ENCODE data around the gene CCL20.

CCL20 gene

DNA sequence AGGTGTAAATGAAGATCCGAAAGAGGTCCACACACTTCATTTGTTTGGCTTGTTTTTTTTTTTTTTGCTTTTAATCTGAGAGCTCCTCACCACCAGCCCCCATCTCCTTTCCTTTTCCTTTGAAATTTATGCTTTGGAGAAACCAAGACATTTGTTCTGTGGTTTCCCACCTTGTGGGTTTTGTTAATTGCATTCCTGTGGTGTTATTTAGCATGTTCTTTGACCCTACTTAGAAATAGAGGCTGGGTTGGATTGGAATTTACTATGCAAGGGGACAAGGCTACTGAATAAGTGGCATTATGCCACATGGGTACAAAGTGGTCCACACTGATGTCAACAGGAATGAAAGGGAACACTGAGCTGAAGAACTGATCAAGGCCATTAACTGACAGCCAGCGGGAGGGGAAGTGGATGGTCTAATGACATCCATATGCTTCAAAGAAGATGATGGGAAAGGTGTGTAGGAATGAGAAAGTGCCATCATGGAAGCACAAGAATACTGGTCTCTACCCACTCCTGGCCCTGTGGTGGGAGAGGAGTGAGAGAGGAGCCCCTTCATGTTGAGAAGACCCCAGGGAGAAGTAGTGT, 8.9 kb downstream of the CCL20 start:
- H3K9me3 ChIP-seq (ENCODE audit: severe bottlenecking), result no peaks in the 10 kb centered on the region
- peaks cover 17% of the 10 kb centered on the region for H3K27me3 ChIP-seq (ENCODE audit: insufficient read depth, low read depth, severe bottlenecking)
- no peak overlapping the region for H3K27ac ChIP-seq
- no peak for DNase-seq
- TF ChIP-seq, protein P1, sequence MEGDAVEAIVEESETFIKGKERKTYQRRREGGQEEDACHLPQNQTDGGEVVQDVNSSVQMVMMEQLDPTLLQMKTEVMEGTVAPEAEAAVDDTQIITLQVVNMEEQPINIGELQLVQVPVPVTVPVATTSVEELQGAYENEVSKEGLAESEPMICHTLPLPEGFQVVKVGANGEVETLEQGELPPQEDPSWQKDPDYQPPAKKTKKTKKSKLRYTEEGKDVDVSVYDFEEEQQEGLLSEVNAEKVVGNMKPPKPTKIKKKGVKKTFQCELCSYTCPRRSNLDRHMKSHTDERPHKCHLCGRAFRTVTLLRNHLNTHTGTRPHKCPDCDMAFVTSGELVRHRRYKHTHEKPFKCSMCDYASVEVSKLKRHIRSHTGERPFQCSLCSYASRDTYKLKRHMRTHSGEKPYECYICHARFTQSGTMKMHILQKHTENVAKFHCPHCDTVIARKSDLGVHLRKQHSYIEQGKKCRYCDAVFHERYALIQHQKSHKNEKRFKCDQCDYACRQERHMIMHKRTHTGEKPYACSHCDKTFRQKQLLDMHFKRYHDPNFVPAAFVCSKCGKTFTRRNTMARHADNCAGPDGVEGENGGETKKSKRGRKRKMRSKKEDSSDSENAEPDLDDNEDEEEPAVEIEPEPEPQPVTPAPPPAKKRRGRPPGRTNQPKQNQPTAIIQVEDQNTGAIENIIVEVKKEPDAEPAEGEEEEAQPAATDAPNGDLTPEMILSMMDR (IDR thresholded peaks at IDR 0.05; ENCODE audit: low read depth, low read length), result no peak
- no peaks in the 10 kb centered on the region for H3K36me3 ChIP-seq
- H3K4me3 ChIP-seq (ENCODE audit: low read depth, low read length), result no peak overlapping the region

DNA sequence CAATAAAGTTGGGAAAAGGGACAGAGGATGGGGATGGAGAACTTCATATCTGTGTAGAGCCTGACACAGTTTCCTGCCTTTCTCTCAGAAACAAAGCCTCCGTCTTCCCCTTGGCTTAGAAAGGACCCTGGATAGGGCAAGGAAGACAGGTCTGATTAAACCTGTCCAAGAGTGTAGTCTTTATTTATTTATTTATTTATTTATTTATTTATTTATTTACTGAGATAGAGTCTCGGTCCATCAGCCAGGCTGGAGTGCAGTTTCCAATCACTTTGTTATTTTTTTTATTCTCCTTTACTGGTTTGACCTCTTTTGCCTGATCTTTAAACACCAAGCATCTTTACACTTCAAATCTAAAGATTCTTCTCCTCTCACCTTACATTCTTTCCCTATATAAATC, 10.3 kb downstream of the CCL20 start:
- TF ChIP-seq, protein P1 (IDR thresholded peaks at IDR 0.05; ENCODE audit: low read depth, low read length), result no peak
- H3K27me3 ChIP-seq (ENCODE audit: insufficient read depth, low read depth, severe bottlenecking), result peaks cover 15% of the 10 kb centered on the region

DNA sequence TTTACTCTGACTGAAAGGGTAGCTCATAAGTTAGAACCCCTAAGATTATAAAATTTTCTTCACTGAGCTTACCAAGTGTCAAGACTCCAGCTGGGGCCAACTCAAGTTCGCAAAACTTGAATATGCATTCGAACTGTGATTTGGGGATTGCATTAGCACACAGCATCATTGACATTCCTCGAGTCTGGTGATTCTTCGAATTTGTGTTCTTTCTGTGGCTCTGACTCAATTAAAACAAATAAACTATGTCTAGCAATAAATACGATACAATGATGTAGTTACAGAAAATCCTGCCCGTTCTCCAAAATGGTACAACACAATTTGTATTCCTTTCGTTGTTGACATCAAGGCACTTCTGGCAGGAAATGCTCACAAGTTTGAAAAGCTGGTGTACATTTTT, 11.1 kb downstream of the CCL20 start:
- Histone ChIP-seq H3K36me3 (no peaks in the 10 kb centered on the region), H3K27me3 (ENCODE audit: insufficient read depth, low read depth, severe bottlenecking) (peaks cover 15% of the 10 kb centered on the region), H3K4me3 (ENCODE audit: low read depth, low read length) (no peak overlapping the region), H3K9me3 (ENCODE audit: severe bottlenecking) (no peaks in the 10 kb centered on the region), H3K27ac (no peak overlapping the region)
- no peak for DNase-seq
- TF ChIP-seq, protein P1 (IDR thresholded peaks at IDR 0.05; ENCODE audit: low read depth, low read length), result no peak

More for the DNA sequence above, 10.3 kb downstream of the CCL20 start:
- DNase-seq, result no peak
- H3K27ac ChIP-seq, result no peak overlapping the region
- H3K9me3 ChIP-seq (ENCODE audit: severe bottlenecking), result no peaks in the 10 kb centered on the region
- no peak overlapping the region for H3K4me3 ChIP-seq (ENCODE audit: low read depth, low read length)
- H3K36me3 ChIP-seq, result no peaks in the 10 kb centered on the region

DNA sequence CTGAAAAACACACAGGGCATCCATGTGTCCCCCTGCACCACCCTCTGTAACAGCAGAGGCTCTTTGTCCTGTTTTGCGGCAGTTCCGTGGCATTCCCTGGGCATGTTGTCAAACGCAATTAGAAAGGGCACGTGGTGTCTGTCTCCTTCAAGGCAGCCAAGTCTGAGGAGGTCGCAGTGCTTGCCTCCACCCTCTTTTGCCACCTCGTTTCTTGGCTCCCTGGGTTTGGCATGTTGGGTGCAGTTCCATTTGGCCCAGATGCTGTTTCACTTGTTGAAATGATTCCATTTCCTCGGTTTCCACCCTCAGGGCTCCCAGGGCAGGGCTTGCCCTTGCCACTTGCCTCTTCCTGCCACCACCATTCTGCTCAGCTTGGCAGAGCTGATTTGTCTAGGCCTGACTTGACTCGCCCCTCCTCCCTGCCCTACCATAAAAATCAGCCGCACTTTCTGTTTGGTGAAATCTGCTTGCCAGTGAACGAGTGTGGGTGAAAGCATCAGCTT, 12.4 kb downstream of the CCL20 start:
- no peak overlapping the region for H3K4me3 ChIP-seq (ENCODE audit: low read depth, low read length)
- H3K36me3 ChIP-seq, result no peaks in the 10 kb centered on the region
- H3K27ac ChIP-seq, result no peak overlapping the region
- TF ChIP-seq, protein P1 (IDR thresholded peaks at IDR 0.05; ENCODE audit: low read depth, low read length), result no peak
- H3K27me3 ChIP-seq (ENCODE audit: insufficient read depth, low read depth, severe bottlenecking), result peaks cover 9% of the 10 kb centered on the region
- no peaks in the 10 kb centered on the region for H3K9me3 ChIP-seq (ENCODE audit: severe bottlenecking)
- no peak for DNase-seq

DNA sequence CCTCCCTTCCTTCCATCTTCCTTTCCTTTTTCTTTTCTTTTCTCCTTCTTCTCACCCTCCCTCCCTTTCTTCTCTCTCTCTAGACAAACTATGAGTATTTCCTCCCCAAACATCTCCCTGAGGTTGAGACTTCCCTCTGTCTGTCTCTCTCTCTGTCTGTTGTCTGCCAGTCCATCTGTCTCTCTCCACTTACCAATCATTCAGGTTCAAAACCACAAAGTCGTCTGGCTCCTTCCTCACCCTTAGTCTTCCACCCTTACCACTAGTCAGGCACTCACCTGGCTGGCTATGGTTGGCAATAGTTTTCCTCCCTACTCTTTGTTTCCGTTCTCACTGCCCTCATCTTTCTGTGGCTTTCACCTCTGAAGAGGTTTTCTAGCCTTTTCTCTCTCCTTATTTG, 12.9 kb downstream of the CCL20 start:
- H3K4me3 ChIP-seq (ENCODE audit: low read depth, low read length), result no peak overlapping the region
- no peak for DNase-seq
- H3K9me3 ChIP-seq (ENCODE audit: severe bottlenecking), result no peaks in the 10 kb centered on the region
- TF ChIP-seq, protein P1 (IDR thresholded peaks at IDR 0.05; ENCODE audit: low read depth, low read length), result no peak
- H3K27me3 ChIP-seq (ENCODE audit: insufficient read depth, low read depth, severe bottlenecking), result peaks cover 9% of the 10 kb centered on the region
- H3K27ac ChIP-seq, result no peak overlapping the region
- H3K36me3 ChIP-seq, result no peaks in the 10 kb centered on the region

DNA sequence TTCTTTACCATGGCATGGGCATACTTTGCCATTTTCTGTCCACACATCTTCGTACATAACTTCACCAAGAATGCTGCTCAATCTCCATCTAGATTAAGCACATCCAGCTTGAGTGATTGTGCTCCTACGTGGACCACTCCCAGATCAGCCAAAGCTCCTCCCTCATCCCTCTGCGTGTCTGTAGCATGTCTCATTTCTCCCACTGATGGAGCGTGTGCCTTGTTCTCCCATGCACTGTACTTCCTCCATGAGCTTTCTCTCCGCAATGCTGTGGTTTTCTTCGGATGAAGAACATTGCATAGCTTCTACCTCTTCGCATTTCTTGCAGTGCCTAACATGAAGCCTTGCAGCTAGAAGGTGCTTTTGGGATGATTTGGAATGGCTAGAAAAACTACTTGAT, 13.5 kb downstream of the CCL20 start:
- H3K27ac ChIP-seq, result no peak overlapping the region

More for the DNA sequence above, 13.5 kb downstream of the CCL20 start:
- no peaks in the 10 kb centered on the region for H3K9me3 ChIP-seq (ENCODE audit: severe bottlenecking)
- H3K4me3 ChIP-seq (ENCODE audit: low read depth, low read length), result no peak overlapping the region
- TF ChIP-seq, protein P1 (IDR thresholded peaks at IDR 0.05; ENCODE audit: low read depth, low read length), result no peak
- DNase-seq, result no peak
- H3K36me3 ChIP-seq, result no peaks in the 10 kb centered on the region
- peaks cover 9% of the 10 kb centered on the region for H3K27me3 ChIP-seq (ENCODE audit: insufficient read depth, low read depth, severe bottlenecking)
